AG09309 (cell line): ENCODE measurements around the gene MBNL3.

Experiments used
- DNase-seq: peaks from one replicate; pipeline ENCODE4 v3.0.0-alpha.2; 2010; ENCODE audit warnings: low read depth
- H3K4me3 ChIP-seq: 2 replicates; pipeline ENCODE4 v1.5.1; 2011; ENCODE audit warnings: mild to moderate bottlenecking, low read depth, low read length, moderate library complexity; ENCODE audit not compliant: control insufficient read depth
- CTCF ChIP-seq: IDR thresholded peaks from 2 replicates; pipeline ENCODE4 v1.5.1; 2011; ENCODE audit warnings: mild to moderate bottlenecking, low read depth, low read length, inconsistent platforms; ENCODE audit not compliant: insufficient read depth, control insufficient read depth; ENCODE audit errors: missing control alignments

MBNL3 gene

GRCh38 chrX:132488819-132489577 is at the start of gene MBNL3:
Gene MBNL3 (minus strand): TSS chrX:132489038. CDS start chrX:132439611, 49,427 bp downstream.
- TF ChIP-seq CTCF = no peak
- H3K4me3 ChIP-seq = peak within 1 kb of the TSS; percentile 51
- no peak for DNase-seq

GRCh38 chrX:132533409-132533808 is 44.6 kb upstream of the MBNL3 start:
- DNase-seq = no peak
- no peak for TF ChIP-seq CTCF
- H3K4me3 ChIP-seq = no peak overlapping the region

- no peak overlapping the region for H3K4me3 ChIP-seq
- DNase-seq = no peak
- no peak for TF ChIP-seq CTCF
These were observed 44.1 kb upstream of the MBNL3 start for GRCh38 chrX:132532913-132533312.

GRCh38 chrX:132532097-132532496 is 43.3 kb upstream of the MBNL3 start:
- DNase-seq = no peak
- no peak for TF ChIP-seq CTCF
- H3K4me3 ChIP-seq = no peak overlapping the region

GRCh38 chrX:132520792-132521191 is 32.0 kb upstream of the MBNL3 start:
- no peak for TF ChIP-seq CTCF
- DNase-seq = no peak
- H3K4me3 ChIP-seq = no peak overlapping the region

GRCh38 chrX:132520213-132520612 is 31.4 kb upstream of the MBNL3 start:
- DNase-seq = no peak
- no peak for TF ChIP-seq CTCF
- H3K4me3 ChIP-seq = no peak overlapping the region
